Embryonic facial prominence (tissue), 1 donor: Measurements from ENCODE around the gene USP3.
A peak's percentile ranks its signal among the peaks of the same experiment; 100 is the strongest.

ENCODE experiments used
- DNase-seq: peaks from one replicate; pipeline ENCODE4 v3.0.0-alpha.2; 2016; ENCODE audit errors: extremely low spot score

Gene USP3

GRCh38 chr15:63593705-63594671 lies 89.6 kb downstream of the USP3 start:
- no peak for DNase-seq

GRCh38 chr15:63595065-63595464 lies 90.7 kb downstream of the USP3 start:
- DNase-seq = no peak

- DNase-seq = no peak
Observed at GRCh38 chr15:63595688-63596087, 91.3 kb downstream of the USP3 start.

GRCh38 chr15:63596676-63597037 lies 92.3 kb downstream of the USP3 start:
- DNase-seq = no peak

GRCh38 chr15:63597038-63597790 lies 92.8 kb downstream of the USP3 start, which contains the start of gene FBXL22:
TSS of gene FBXL22 (plus strand) at chr15:63597387. CDS start at chr15:63597393, 6 bp downstream.
- no peak for DNase-seq

GRCh38 chr15:63597821-63598220 lies 93.4 kb downstream of the USP3 start:
- no peak for DNase-seq

GRCh38 chr15:63598473-63599400 lies 94.3 kb downstream of the USP3 start:
- DNase-seq = no peak

GRCh38 chr15:63599401-63600000 lies 95.1 kb downstream of the USP3 start:
- no peak for DNase-seq

GRCh38 chr15:63600001-63600615 lies 95.7 kb downstream of the USP3 start:
- DNase-seq = no peak

GRCh38 chr15:63600616-63601025 lies 96.2 kb downstream of the USP3 start:
- DNase-seq = peak; percentile 81

- no peak for DNase-seq
Observed at GRCh38 chr15:63601026-63601703, 96.8 kb downstream of the USP3 start.

- no peak for DNase-seq
Observed at GRCh38 chr15:63601704-63602185, 97.4 kb downstream of the USP3 start.

- DNase-seq = no peak
Observed at GRCh38 chr15:63602595-63602994, 98.2 kb downstream of the USP3 start.

GRCh38 chr15:63603516-63603915 lies 99.1 kb downstream of the USP3 start:
- no peak for DNase-seq

- DNase-seq = no peak
Observed at GRCh38 chr15:63604281-63604680, 99.9 kb downstream of the USP3 start.

- DNase-seq = no peak
Observed at GRCh38 chr15:63605036-63605435, 100.6 kb downstream of the USP3 start.

GRCh38 chr15:63605816-63606215 lies 101.4 kb downstream of the USP3 start:
- no peak for DNase-seq

GRCh38 chr15:63606308-63606707 lies 101.9 kb downstream of the USP3 start:
- DNase-seq = no peak

GRCh38 chr15:63608989-63609388 lies 104.6 kb downstream of the USP3 start:
- no peak for DNase-seq

GRCh38 chr15:63609448-63609847 lies 105.1 kb downstream of the USP3 start:
- DNase-seq = no peak
